Ascending aorta (tissue), 2 donors: ENCODE data around the gene PDGFRA. TPM values are rescaled to one million over a fixed set of nuclear protein-coding genes. Genes with fewer than 3 reads are reported as not detected.
A peak's percentile ranks its signal among the peaks of the same experiment; 100 is the strongest.

Source experiments
- DNase-seq, 2 donors: peaks; one replicate each; pipeline ENCODE4 v3.0.0-alpha.2; 2019; ENCODE audit warnings: low spot score in 2 of 2
- H3K27ac ChIP-seq, 2 donors: fragments of 200-600 bp; sonication (generic); one replicate each; pipeline ENCODE4 v1.5.1; 2016 to 2017; ENCODE audit warnings: mild to moderate bottlenecking in 1 of 2
- H3K27me3 ChIP-seq: fragments of 200-600 bp; sonication (generic); one replicate; pipeline ENCODE4 v1.5.1; 2017
- H3K36me3 ChIP-seq, 2 donors: fragments of 200-600 bp; sonication (generic); one replicate each; pipeline ENCODE4 v1.5.1; 2016
- H3K4me1 ChIP-seq, 2 donors: fragments of 200-600 bp; sonication (generic); one replicate each; pipeline ENCODE4 v1.5.1; 2016 to 2017; ENCODE audit warnings: mild to moderate bottlenecking in 1 of 2
- H3K4me3 ChIP-seq, 2 donors: fragments of 200-600 bp; sonication (generic); one replicate each; pipeline ENCODE4 v1.5.1; 2016 to 2017; ENCODE audit warnings: mild to moderate bottlenecking in 1 of 2
- H3K9me3 ChIP-seq, 2 donors: fragments of 200-600 bp; sonication (generic); one replicate each; pipeline ENCODE4 v1.5.1; 2016
- intact Hi-C: fragments of 100-400 bp; cut with DNase I; formaldehyde crosslinking; loops from one replicate; pipeline ENCODE4 v1.15.1; 2023
- total RNA-seq: library from RNA; depleted of rRNA; stranded (reverse); fragments of >200 nt; gene quantifications from one replicate; pipeline ENCODE4 v1.1.0, GENCODE V29; 2016
- TF ChIP-seq, protein P1 (sequence below), 3 experiments: fragments of 200-600 bp in 2 of 3; fragments of 450-650 bp in 1 of 3; sonication (generic) in 2 of 3; IDR thresholded peaks; one replicate each; pipeline ENCODE4 v1.5.1; 2016 to 2019; ENCODE audit warnings: antibody characterized with exemption in 3 of 3, mild to moderate bottlenecking in 1 of 3, moderate library complexity in 1 of 3

The PDGFRA gene
- 58.3 TPM for total RNA-seq

DNA sequence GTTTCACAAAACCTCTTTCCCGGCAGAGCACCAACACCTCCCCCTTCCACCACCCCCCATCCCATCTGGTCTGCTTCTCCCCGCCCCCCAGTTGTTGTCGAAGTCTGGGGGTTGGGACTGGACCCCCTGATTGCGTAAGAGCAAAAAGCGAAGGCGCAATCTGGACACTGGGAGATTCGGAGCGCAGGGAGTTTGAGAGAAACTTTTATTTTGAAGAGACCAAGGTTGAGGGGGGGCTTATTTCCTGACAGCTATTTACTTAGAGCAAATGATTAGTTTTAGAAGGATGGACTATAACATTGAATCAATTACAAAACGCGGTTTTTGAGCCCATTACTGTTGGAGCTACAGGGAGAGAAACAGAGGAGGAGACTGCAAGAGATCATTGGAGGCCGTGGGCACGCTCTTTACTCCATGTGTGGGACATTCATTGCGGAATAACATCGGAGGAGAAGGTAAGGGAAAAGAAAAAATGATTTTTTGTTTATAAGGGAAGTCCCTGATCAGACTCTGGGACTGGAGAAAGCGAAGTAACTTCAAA is at the start of gene PDGFRA:
Gene PDGFRA, plus strand, starts transcription at position 333 of the 541 bp plus-strand sequence. CDS start 29,476 bp downstream, outside the sequence.
- TF ChIP-seq, protein P1, sequence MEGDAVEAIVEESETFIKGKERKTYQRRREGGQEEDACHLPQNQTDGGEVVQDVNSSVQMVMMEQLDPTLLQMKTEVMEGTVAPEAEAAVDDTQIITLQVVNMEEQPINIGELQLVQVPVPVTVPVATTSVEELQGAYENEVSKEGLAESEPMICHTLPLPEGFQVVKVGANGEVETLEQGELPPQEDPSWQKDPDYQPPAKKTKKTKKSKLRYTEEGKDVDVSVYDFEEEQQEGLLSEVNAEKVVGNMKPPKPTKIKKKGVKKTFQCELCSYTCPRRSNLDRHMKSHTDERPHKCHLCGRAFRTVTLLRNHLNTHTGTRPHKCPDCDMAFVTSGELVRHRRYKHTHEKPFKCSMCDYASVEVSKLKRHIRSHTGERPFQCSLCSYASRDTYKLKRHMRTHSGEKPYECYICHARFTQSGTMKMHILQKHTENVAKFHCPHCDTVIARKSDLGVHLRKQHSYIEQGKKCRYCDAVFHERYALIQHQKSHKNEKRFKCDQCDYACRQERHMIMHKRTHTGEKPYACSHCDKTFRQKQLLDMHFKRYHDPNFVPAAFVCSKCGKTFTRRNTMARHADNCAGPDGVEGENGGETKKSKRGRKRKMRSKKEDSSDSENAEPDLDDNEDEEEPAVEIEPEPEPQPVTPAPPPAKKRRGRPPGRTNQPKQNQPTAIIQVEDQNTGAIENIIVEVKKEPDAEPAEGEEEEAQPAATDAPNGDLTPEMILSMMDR (IDR thresholded peaks at IDR 0.05), result no peak
- Histone ChIP-seq H3K9me3 (no peaks in the 10 kb centered on the region), H3K27ac (peak within 1 kb of the TSS; percentile 87 to 93), H3K27me3 (no peaks in the 10 kb centered on the region), H3K4me3 (peak within 1 kb of the TSS; percentile 71 to 81), H3K36me3 (no peaks in the 10 kb centered on the region), H3K4me1 (peaks cover 7 to 15% of the 10 kb centered on the region in 2 donors)
- DNase-seq, result peak in 1 of 2 donors; percentile 78
- intact Hi-C loops, result loop anchor here (2.0 to 5.0 kb wide), 4 partner anchors 137 to 1214 kb away; no protein-coding TSS in a partner anchor

DNA sequence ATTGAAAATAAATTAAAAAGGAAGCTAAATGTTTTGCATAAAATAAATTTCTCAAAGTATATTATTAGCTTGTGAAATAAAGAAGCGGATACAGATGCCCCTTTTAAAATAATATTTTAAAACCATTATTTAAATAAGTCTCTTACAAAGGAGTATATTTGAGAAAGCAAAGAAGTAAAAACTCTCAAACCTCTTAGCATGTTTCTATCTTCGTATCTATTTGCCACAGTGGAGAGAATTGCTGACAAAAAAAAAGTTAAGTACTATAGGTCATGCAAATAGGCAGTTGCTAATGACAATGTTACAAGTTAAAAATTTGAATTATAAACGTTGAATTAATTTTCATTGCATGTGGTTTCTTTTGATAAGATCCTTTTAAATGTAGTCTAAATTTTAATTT is 44.5 kb upstream of the PDGFRA start:
- Histone ChIP-seq H3K4me3 (no peak overlapping the region), H3K36me3 (no peaks in the 10 kb centered on the region), H3K27me3 (no peaks in the 10 kb centered on the region), H3K27ac (no peak overlapping the region), H3K4me1 (no peaks in the 10 kb centered on the region), H3K9me3 (no peaks in the 10 kb centered on the region)
- TF ChIP-seq, protein P1 (IDR thresholded peaks at IDR 0.05), result no peak
- intact Hi-C loops, result no loop called here
- DNase-seq, result no peak

DNA sequence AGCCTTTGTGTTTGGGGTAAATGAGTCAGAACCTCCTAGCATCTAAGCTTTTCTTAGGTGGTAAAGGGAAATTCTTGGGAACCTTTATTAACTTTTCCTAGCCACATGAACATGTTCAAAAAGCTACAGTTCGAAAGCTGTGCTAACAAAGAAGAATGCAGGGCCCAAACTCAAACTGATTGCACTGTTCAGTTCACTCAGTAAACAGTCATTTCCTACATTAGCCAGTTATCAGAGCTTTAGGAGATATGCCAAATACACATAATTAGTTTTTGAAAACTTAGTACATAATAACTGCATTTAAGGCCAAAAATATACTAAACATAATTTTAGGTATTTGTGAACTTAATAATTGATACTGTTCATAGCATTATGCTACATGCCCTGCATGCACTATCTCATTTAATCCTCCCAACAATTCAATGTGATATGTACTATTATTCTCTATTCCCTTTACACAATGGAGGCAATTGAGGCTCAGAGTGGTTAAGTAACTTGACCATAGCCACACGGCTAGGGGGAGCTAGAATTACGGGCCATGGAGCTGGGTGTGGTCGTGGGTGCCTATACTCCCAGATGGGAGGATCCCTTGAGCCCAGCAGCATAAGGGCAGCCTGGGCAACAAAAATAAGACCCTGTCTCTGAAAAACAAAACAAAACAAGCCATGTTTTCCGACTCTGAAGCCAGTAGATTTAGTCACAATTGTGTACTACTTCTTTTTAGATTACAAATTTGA is 43.9 kb upstream of the PDGFRA start:
- TF ChIP-seq, protein P1 (IDR thresholded peaks at IDR 0.05), result no peak
- DNase-seq, result no peak
- H3K36me3 ChIP-seq, result no peaks in the 10 kb centered on the region
- H3K9me3 ChIP-seq, result no peaks in the 10 kb centered on the region
- no peak overlapping the region for H3K4me3 ChIP-seq
- H3K27me3 ChIP-seq, result no peaks in the 10 kb centered on the region
- H3K4me1 ChIP-seq, result no peaks in the 10 kb centered on the region
- no peak overlapping the region for H3K27ac ChIP-seq
- intact Hi-C loops, result no loop called here

DNA sequence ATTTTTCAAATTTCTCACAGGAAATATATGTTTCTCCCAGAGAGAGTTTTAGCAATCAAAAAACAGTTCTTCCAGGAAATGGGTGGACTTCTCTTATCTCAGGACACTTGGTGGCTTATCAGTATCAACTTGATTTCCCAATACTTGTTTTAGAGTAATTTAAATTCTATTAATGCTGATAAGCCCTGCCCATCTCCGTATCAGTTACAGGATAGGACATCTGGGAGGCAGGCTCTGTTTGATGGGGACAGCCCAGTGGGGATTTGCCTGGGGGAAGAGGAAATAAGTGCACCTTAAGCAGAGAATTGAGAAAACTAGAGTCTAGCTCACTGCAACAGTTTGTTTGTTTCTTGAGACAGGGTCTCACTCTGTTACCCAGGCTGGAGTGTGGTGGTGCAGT is 43.2 kb upstream of the PDGFRA start:
- Histone ChIP-seq H3K4me1 (no peaks in the 10 kb centered on the region), H3K36me3 (no peaks in the 10 kb centered on the region), H3K9me3 (no peaks in the 10 kb centered on the region), H3K27me3 (no peaks in the 10 kb centered on the region), H3K27ac (no peak overlapping the region), H3K4me3 (no peak overlapping the region)
- intact Hi-C loops, result no loop called here
- TF ChIP-seq, protein P1 (IDR thresholded peaks at IDR 0.05), result no peak
- DNase-seq, result no peak

DNA sequence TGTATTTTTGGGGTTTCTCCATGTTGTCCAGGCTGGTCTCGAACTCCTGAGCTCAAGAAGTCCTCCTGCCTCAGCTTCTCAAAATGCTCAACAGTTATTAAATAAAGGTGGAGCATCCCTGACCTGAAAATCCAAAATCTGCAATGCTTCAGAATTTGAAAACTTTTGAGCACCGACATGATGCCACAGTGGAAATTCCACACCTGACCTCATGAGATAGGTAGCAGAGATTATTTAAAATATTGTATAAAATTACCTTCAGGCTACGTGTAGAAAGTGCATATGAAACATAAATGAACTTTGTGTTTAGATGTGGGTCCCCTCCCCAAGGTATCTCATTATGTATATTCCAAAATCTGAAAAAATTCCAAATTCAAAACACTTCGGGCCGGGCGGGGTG is 42.7 kb upstream of the PDGFRA start:
- intact Hi-C loops, result no loop called here

More for the DNA sequence above, 42.7 kb upstream of the PDGFRA start:
- H3K36me3 ChIP-seq, result no peaks in the 10 kb centered on the region
- no peak overlapping the region for H3K27ac ChIP-seq
- H3K4me3 ChIP-seq, result no peak overlapping the region
- TF ChIP-seq, protein P1 (IDR thresholded peaks at IDR 0.05), result no peak
- no peaks in the 10 kb centered on the region for H3K4me1 ChIP-seq
- H3K9me3 ChIP-seq, result no peaks in the 10 kb centered on the region
- no peak for DNase-seq
- no peaks in the 10 kb centered on the region for H3K27me3 ChIP-seq
